Karpas-422 (cell line): Measurements from ENCODE around the gene TMEM240. TPM values are rescaled to one million over a fixed set of nuclear protein-coding genes. Genes with fewer than 3 reads are reported as not detected.
A peak's percentile ranks its signal among the peaks of the same experiment; 100 is the strongest.

ENCODE experiments used
- DNase-seq: peaks from one replicate; pipeline ENCODE4 v3.0.0-alpha.2; 2015
- H2AFZ ChIP-seq: fragments of 200-600 bp; sonication (generic); 2 replicates; pipeline ENCODE4 v1.6.1; 2014; ENCODE audit warnings: antibody characterized with exemption, low read length, mixed read lengths
- H3K27ac ChIP-seq: fragments of 200-600 bp; sonication (generic); 2 replicates; pipeline ENCODE4 v1.5.1; 2014; ENCODE audit warnings: mild to moderate bottlenecking, low read length, moderate library complexity
- H3K27me3 ChIP-seq: fragments of 200-600 bp; sonication (generic); 2 replicates; pipeline ENCODE4 v1.6.1; 2014; ENCODE audit warnings: low read length, mixed read lengths
- H3K36me3 ChIP-seq: fragments of 200-600 bp; sonication (generic); 2 replicates; pipeline ENCODE4 v1.6.1; 2014; ENCODE audit warnings: low read length, mixed read lengths; ENCODE audit not compliant: insufficient read depth
- H3K4me1 ChIP-seq: fragments of 200-600 bp; sonication (generic); 2 replicates; pipeline ENCODE4 v1.6.1; 2014; ENCODE audit warnings: mild to moderate bottlenecking, low read length, mixed read lengths
- H3K4me2 ChIP-seq: fragments of 200-600 bp; sonication (generic); 2 replicates; pipeline ENCODE4 v1.6.1; 2014; ENCODE audit warnings: low read length, low read depth, mild to moderate bottlenecking; ENCODE audit not compliant: poor library complexity, severe bottlenecking
- H3K4me3 ChIP-seq: fragments of 200-600 bp; sonication (generic); 2 replicates; pipeline ENCODE4 v1.5.1; 2014; ENCODE audit warnings: mild to moderate bottlenecking, antibody characterized with exemption, low read length, mixed read lengths
- H3K79me2 ChIP-seq: fragments of 200-600 bp; sonication (generic); 2 replicates; pipeline ENCODE4 v1.6.1; 2014; ENCODE audit warnings: mild to moderate bottlenecking, low read length, mixed read lengths
- H3K9ac ChIP-seq: fragments of 200-600 bp; sonication (generic); 2 replicates; pipeline ENCODE4 v1.6.0; 2014; ENCODE audit warnings: low read length
- H3K9me2 ChIP-seq: fragments of 200-600 bp; sonication (generic), shearing (Covaris generic); replicated peaks from 2 replicates; pipeline ENCODE4 v1.6.0; 2014; ENCODE audit warnings: mild to moderate bottlenecking, low read length, moderate library complexity; ENCODE audit not compliant: insufficient read depth
- H3K9me3 ChIP-seq: fragments of 300-700, 200-600 bp; sonication (generic); 2 replicates; pipeline ENCODE4 v1.6.1; 2014; ENCODE audit warnings: low read length, mixed read lengths
- H4K20me1 ChIP-seq: fragments of 200-600 bp; sonication (generic); 2 replicates; pipeline ENCODE4 v1.6.1; 2014; ENCODE audit warnings: mild to moderate bottlenecking, antibody characterized with exemption, low read length, low read depth; ENCODE audit not compliant: insufficient read depth
- total RNA-seq: library from RNA; depleted of rRNA; stranded (reverse); fragments of >200 nt; shearing (Covaris generic); gene quantifications from 2 replicates; pipeline ENCODE4 v1.2.3, GENCODE V29; 2014; ENCODE audit warnings: low replicate concordance

TMEM240 gene
- total RNA-seq, 1 experiment from 2014 or later = not detected

DNA sequence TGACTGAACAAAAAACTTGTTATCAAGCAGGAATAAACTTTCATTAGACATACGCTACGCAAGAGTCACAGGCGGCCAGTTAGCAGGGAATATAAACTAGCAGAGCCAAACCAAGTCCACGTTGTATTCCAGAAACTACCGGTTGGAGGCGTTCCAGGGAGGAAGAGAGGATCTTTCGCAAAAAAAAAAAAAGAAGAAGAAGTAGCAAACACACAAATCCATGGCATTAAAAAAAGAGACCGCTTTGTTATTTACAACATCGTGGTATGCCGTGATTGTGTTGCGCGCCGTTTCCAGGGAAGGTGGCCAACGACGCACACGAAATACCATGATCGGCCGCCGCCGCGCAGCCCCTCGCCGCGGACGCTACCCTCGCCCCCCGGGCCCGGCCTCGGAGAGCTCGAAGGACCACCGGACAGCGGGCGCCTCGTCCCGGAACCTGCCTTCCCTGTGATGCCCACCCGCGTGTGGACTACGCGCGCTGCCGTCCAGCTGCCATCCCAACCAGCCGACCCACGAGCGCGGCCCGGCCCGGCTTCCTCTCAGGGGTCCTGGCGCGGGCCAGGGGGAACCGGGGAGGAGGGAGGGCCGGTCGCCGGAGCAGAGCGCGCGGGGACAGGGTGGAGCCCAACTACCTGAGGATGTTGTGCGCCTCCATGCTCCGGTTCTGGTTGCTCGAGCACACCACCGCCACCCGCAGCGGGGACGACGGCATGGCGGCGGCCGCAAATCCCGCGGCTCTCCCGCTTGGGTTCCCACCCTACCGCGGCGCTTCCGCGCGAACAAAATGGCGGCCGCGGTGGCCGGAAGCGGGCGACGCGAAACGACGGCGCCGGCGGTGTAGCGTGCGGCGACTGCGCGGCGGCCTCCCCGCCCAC lies 33.7 kb upstream of the TMEM240 start:
- H3K4me1 ChIP-seq = peaks cover 16% of the 10 kb centered on the region
- H3K36me3 ChIP-seq = peaks cover 4% of the 10 kb centered on the region; the same call in 1 of the 2 replicates
- peak overlapping the region; percentile 19; the same call in 1 of the 2 replicates for H3K27ac ChIP-seq
- H4K20me1 ChIP-seq = peaks cover 20% of the 10 kb centered on the region; the same call in 1 of the 2 replicates
- no peaks in the 10 kb centered on the region for H3K27me3 ChIP-seq
- H3K9me3 ChIP-seq = no peaks in the 10 kb centered on the region
- H3K79me2 ChIP-seq = peaks cover 51% of the 10 kb centered on the region
- H2AFZ ChIP-seq = peak overlapping the region; percentile 75
- H3K4me2 ChIP-seq = peak overlapping the region; percentile 82
- peak overlapping the region; percentile 76 for H3K4me3 ChIP-seq
- no peaks in the 10 kb centered on the region for H3K9me2 ChIP-seq
- peak overlapping the region; percentile 97 for H3K9ac ChIP-seq
- DNase-seq = peak; percentile 92

DNA sequence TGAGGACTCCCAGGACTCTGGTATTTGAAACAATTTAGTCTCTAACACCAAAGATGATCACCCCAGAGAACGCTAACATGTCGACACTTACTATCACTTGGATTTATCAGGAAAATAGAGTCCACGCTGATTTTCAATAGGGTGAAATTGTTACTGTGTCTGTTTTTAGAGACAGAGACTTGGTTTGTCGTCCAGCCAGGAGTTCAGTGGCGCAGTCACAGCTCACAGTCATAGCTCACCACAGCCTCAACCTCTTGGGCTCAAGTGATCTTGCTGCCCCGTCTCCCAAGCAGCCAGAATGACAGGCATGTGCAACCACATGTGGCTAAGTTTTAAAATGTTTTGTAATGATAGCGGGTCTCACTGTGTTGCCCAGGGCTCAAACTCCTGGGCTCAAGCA lies 28.9 kb upstream of the TMEM240 start:
- Histone ChIP-seq H2AFZ (no peak overlapping the region), H3K4me1 (peaks cover 11% of the 10 kb centered on the region), H3K9ac (no peak overlapping the region), H3K79me2 (peaks cover 95% of the 10 kb centered on the region), H4K20me1 (peaks cover 49% of the 10 kb centered on the region), H3K27me3 (no peaks in the 10 kb centered on the region), H3K9me2 (no peaks in the 10 kb centered on the region), H3K9me3 (no peaks in the 10 kb centered on the region), H3K4me2 (no peak overlapping the region), H3K36me3 (peaks cover 20% of the 10 kb centered on the region), H3K27ac (no peak overlapping the region), H3K4me3 (no peak overlapping the region)
- no peak for DNase-seq

DNA sequence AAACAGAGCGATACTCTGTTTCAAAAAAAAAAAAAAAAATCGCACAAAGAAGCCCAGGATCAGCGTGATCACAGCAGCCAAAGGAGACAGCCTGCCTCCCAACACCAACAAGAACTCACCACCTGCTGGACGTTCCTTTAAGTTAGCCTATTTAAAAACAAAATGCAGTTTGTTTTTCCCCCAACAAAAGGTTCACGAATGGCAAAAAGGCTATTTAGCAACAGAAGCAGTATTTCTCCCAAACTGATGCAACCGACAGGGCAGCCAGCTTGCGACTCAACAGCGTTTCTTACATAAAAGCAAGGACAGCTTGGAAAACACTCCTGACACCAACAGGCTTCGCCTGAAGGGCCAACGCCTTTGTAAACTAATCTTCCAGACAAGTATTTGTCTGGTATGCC lies 27.5 kb upstream of the TMEM240 start:
- peaks cover 3% of the 10 kb centered on the region; the same call in 1 of the 2 replicates for H3K4me1 ChIP-seq
- no peaks in the 10 kb centered on the region for H3K9me3 ChIP-seq
- H3K4me2 ChIP-seq = no peak overlapping the region
- no peak overlapping the region for H2AFZ ChIP-seq
- no peaks in the 10 kb centered on the region for H3K9me2 ChIP-seq
- no peak overlapping the region for H3K27ac ChIP-seq
- peaks cover 85% of the 10 kb centered on the region for H3K79me2 ChIP-seq
- no peak overlapping the region for H3K9ac ChIP-seq
- no peaks in the 10 kb centered on the region for H3K27me3 ChIP-seq
- H4K20me1 ChIP-seq = peaks cover 48% of the 10 kb centered on the region
- DNase-seq = no peak
- H3K36me3 ChIP-seq = peaks cover 25% of the 10 kb centered on the region
- no peak overlapping the region for H3K4me3 ChIP-seq

DNA sequence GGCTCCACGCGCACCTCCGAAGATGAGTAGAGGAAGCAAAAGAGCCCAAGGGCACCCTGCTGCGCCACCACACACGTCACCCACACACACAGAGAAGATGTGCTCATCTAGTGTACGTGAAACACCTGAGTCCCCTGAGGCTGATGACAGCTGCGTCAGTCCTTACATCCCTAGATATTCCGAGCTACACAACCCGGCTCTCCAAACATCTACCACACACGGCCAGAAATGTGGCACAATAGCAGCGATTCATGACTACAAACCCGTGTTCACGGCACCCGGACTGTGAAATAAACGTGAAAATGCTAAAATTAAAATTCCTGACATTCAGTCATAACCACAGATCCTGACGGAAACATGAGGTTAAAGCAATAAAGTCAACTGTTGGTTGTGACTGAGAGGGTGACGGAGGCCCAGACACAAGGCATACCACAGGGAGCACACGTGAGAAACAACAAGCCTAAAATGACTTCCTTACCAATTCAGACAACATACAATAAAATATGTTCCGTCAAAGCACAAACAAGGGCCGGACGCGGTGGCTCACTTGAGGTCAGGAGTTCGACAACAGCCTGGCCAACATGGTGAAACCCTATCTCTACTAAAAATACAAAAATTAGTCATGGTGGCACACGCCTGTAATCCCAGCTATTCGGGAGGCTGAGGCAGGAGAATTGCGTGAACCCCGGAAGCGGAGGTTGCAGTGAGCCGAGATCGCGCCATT lies 26.9 kb upstream of the TMEM240 start:
- Histone ChIP-seq H2AFZ (no peak overlapping the region), H3K79me2 (peaks cover 79% of the 10 kb centered on the region), H3K9ac (no peak overlapping the region), H3K4me1 (no peaks in the 10 kb centered on the region), H3K27ac (no peak overlapping the region), H3K36me3 (peaks cover 25% of the 10 kb centered on the region), H3K4me2 (no peak overlapping the region), H3K4me3 (no peak overlapping the region), H3K9me3 (no peaks in the 10 kb centered on the region), H3K27me3 (no peaks in the 10 kb centered on the region), H4K20me1 (peaks cover 48% of the 10 kb centered on the region), H3K9me2 (no peaks in the 10 kb centered on the region)
- no peak for DNase-seq

DNA sequence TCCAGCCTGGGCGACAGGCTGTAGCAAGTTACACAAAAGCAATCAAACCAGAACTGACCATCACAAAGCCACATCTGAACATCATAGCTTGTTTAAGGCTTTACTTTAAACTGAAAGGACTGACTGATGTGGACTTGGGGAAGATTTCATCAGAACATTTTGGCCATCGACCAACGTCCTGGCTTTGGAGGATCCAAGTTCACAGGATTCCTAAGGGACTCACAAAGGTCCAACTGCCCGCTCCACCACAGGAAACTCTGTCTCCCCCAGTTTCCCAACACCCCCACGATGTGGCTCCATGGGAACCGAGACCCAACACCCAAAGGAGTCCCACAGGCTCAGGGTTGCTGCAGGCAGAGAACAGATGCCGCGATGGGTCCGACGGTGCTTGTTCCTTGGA lies 24.9 kb upstream of the TMEM240 start:
- Histone ChIP-seq H3K9ac (no peak overlapping the region), H3K4me3 (no peak overlapping the region), H3K27ac (no peak overlapping the region), H3K9me2 (no peaks in the 10 kb centered on the region), H3K27me3 (no peaks in the 10 kb centered on the region), H3K4me2 (no peak overlapping the region), H3K79me2 (peaks cover 67% of the 10 kb centered on the region), H4K20me1 (peaks cover 45% of the 10 kb centered on the region), H3K4me1 (no peaks in the 10 kb centered on the region), H3K36me3 (peaks cover 25% of the 10 kb centered on the region), H3K9me3 (no peaks in the 10 kb centered on the region), H2AFZ (no peak overlapping the region)
- no peak for DNase-seq

DNA sequence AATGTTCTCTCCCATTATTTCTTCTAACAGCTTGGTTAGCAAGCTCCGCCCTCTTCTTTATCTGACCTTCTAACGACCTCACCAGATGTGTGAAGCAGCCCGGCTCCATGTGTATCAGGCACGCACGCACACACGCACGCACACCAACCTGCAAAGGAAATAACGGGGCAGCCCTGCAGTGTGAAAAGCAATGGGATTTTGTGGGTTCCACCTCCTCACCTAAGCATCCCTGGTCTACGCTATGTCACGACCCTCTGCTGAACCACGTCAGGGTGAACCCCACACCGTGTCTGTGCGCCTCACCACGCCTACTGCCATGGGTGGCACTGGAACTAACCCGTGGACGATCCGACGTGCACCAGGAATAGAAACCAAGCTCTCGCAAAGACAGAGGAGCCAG lies 23.8 kb upstream of the TMEM240 start:
- H3K9me2 ChIP-seq = no peaks in the 10 kb centered on the region
- H3K79me2 ChIP-seq = peaks cover 62% of the 10 kb centered on the region
- H3K27ac ChIP-seq = no peak overlapping the region
- H3K9me3 ChIP-seq = no peaks in the 10 kb centered on the region
- peaks cover 39% of the 10 kb centered on the region for H4K20me1 ChIP-seq
- no peak overlapping the region for H3K9ac ChIP-seq
- no peaks in the 10 kb centered on the region for H3K27me3 ChIP-seq
- no peak overlapping the region for H2AFZ ChIP-seq
- peaks cover 25% of the 10 kb centered on the region for H3K36me3 ChIP-seq
- no peak overlapping the region for H3K4me3 ChIP-seq
- no peaks in the 10 kb centered on the region for H3K4me1 ChIP-seq
- H3K4me2 ChIP-seq = no peak overlapping the region
- DNase-seq = no peak

DNA sequence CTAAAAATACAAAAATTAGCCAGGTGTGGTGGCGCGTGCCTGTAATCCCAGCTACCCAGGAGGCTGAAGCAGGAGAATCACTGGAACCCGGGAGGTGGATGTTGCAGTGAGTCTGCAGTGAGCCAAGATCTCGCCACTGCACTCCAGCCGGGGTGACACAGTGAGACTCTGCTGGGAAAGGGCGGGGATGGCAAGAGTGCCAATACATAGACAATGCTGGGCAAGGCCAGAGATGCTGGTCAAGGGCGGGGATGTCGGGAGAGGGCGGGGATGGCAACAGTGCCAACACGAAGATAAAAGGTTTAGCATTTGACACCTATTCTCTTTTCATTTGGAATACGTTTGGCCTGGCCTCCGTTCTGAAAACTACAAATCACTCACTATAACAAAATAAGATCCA lies 23.3 kb upstream of the TMEM240 start:
- H3K36me3 ChIP-seq = peaks cover 25% of the 10 kb centered on the region
- no peak for DNase-seq
- H3K9me3 ChIP-seq = no peaks in the 10 kb centered on the region
- no peak overlapping the region for H3K27ac ChIP-seq
- no peak overlapping the region for H2AFZ ChIP-seq
- no peak overlapping the region for H3K4me3 ChIP-seq
- H4K20me1 ChIP-seq = peaks cover 37% of the 10 kb centered on the region
- no peak overlapping the region for H3K9ac ChIP-seq
- H3K4me2 ChIP-seq = no peak overlapping the region
- H3K4me1 ChIP-seq = no peaks in the 10 kb centered on the region
- H3K9me2 ChIP-seq = no peaks in the 10 kb centered on the region
- no peaks in the 10 kb centered on the region for H3K27me3 ChIP-seq
- peaks cover 56% of the 10 kb centered on the region for H3K79me2 ChIP-seq

DNA sequence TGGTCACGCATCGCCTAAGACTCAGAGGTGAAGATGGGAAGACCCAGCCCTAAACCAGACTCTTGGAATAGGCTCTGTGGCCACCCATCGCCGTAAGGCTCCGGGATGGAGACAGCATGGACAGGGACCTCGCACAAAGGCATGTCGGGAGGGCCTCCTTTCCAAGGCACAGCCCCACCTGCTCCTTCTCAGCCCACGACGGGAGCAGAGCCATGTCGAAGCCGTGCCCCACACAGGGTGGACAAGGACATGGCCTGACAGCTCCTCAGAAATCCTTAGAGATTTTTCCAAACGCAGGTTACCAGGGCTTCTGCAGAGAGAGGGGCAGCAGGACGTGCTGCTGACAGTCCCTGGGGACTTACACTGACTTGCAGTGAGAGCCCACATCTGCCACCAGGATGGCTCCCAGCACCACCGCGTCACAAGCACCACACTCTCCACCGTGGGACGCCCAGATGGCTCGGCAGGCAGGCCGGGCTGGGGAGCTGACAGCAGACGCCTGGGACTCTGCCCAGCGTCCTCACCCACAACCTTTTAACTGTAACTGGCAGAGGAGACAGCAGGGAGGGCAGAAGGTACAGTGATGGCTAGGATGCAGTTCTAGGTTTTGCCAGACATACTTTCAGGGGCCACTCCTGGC lies 22.3 kb upstream of the TMEM240 start:
- H3K4me1 ChIP-seq = no peaks in the 10 kb centered on the region
- H4K20me1 ChIP-seq = peaks cover 36% of the 10 kb centered on the region
- no peaks in the 10 kb centered on the region for H3K27me3 ChIP-seq
- H2AFZ ChIP-seq = no peak overlapping the region
- no peak overlapping the region for H3K27ac ChIP-seq
- H3K9me2 ChIP-seq = no peaks in the 10 kb centered on the region
- DNase-seq = no peak
- no peak overlapping the region for H3K4me3 ChIP-seq
- no peak overlapping the region for H3K9ac ChIP-seq
- H3K79me2 ChIP-seq = peaks cover 47% of the 10 kb centered on the region
- no peaks in the 10 kb centered on the region for H3K9me3 ChIP-seq
- peaks cover 25% of the 10 kb centered on the region for H3K36me3 ChIP-seq
- no peak overlapping the region for H3K4me2 ChIP-seq
